A673 (cell line): ENCODE data around the gene MYOZ3. TPM values are rescaled to one million over a fixed set of nuclear protein-coding genes. Genes with fewer than 3 reads are reported as not detected.

Experiments
- Bru-seq: library from RNA; stranded (reverse); fragments of 400-500 nt; gene quantifications from one replicate; lab custom pipeline; 2021; lab: Mats Ljungman, UMichigan
- BruChase-seq, 2 experiments: library from RNA; stranded (reverse); fragments of 400-500 nt; gene quantifications; one replicate each; lab custom pipeline; 2021; lab: Mats Ljungman, UMichigan
- BruUV-seq: library from RNA; stranded (reverse); fragments of 400-500 nt; replicated peaks from 2 replicates; lab custom pipeline; 2021; lab: Mats Ljungman, UMichigan
- CTCF ChIA-PET: fragments of 300-600 bp; sonication (Branson Sonifier 250); formaldehyde crosslinking; loops from one replicate; lab custom pipeline; 2022; ENCODE audit warnings: antibody characterized with exemption; lab: Charles Lee
- POLR2A ChIA-PET: fragments of 300-600 bp; sonication (Branson Sonifier 250); formaldehyde crosslinking; loops from one replicate; lab custom pipeline; 2022; ENCODE audit warnings: antibody characterized with exemption; ENCODE audit not compliant: low non-redundant PET; lab: Charles Lee
- DNase-seq: peaks from one replicate; pipeline ENCODE4 v3.0.0-alpha.2; 2015; ENCODE audit warnings: low spot score
- H3K27ac ChIP-seq: fragments of 200-600 bp; sonication (generic); 2 replicates; pipeline ENCODE4 v1.5.1; 2016; ENCODE audit warnings: mixed run types, low read depth, mild to moderate bottlenecking, mixed read lengths, antibody characterized with exemption, low read length; ENCODE audit not compliant: poor library complexity, severe bottlenecking
- H3K27me3 ChIP-seq: fragments of 200-600 bp; sonication (generic); replicated peaks from 2 replicates; pipeline ENCODE4 v1.6.1; 2017; ENCODE audit warnings: mixed run types, low read depth, mild to moderate bottlenecking, mixed read lengths, antibody characterized with exemption, low read length; ENCODE audit not compliant: insufficient read depth, poor library complexity
- H3K36me3 ChIP-seq: fragments of 200-600 bp; sonication (generic); 2 replicates; pipeline ENCODE4 v1.6.1; 2016; ENCODE audit warnings: mixed run types, mild to moderate bottlenecking, mixed read lengths, antibody characterized with exemption, low read length; ENCODE audit not compliant: insufficient read depth, poor library complexity, severe bottlenecking
- H3K4me1 ChIP-seq: fragments of 200-600 bp; sonication (generic); 2 replicates; pipeline ENCODE4 v1.6.1; 2017; ENCODE audit warnings: mixed run types, mild to moderate bottlenecking, mixed read lengths, antibody characterized with exemption, low read length; ENCODE audit not compliant: insufficient read depth, poor library complexity, severe bottlenecking
- H3K4me3 ChIP-seq: fragments of 200-600 bp; sonication (generic); 2 replicates; pipeline ENCODE4 v1.5.1; 2016; ENCODE audit warnings: low read depth, mixed run types, mild to moderate bottlenecking, mixed read lengths, low read length; ENCODE audit not compliant: poor library complexity, severe bottlenecking
- H3K9me3 ChIP-seq: fragments of 200-600 bp; sonication (generic); 2 replicates; pipeline ENCODE4 v1.6.1; 2016; ENCODE audit warnings: mixed run types, low read depth, mild to moderate bottlenecking, mixed read lengths, antibody characterized with exemption, low read length; ENCODE audit not compliant: poor library complexity, severe bottlenecking
- EZH2 ChIP-seq: fragments of 200-600 bp; sonication (generic); IDR thresholded peaks from 2 replicates; pipeline ENCODE4 v1.6.1; 2017; ENCODE audit warnings: borderline replicate concordance, low read depth, mild to moderate bottlenecking, mixed read lengths, antibody characterized with exemption, low read length; ENCODE audit not compliant: poor library complexity, severe bottlenecking
- intact Hi-C: fragments of 100-400 bp; cut with micrococcal nuclease; formaldehyde crosslinking; loops from one replicate; pipeline ENCODE4 v1.10.0; 2022; ENCODE audit not compliant: unreplicated experiment
- long read RNA-seq: library from polyadenylated mRNA; stranded (forward); transcript quantifications from one replicate; pipeline ENCODE4 v2.0.0, GENCODE V29; 2022
- total RNA-seq: library from RNA; stranded (reverse); gene quantifications from 2 replicates; pipeline ENCODE4 v1.2.3, GENCODE V29; 2021
- TF ChIP-seq, protein P1 (sequence below): fragments of 300-800, 200-600 bp; sonication (generic); conservative IDR thresholded peaks from 2 replicates; pipeline ENCODE4 v1.5.1; 2017; ENCODE audit warnings: low read depth, mild to moderate bottlenecking, antibody characterized with exemption, low read length, moderate library complexity, mixed read lengths

MYOZ3 gene
- 2.4 and 2.7 TPM in 2 replicates for total RNA-seq
- Bru-seq, nascent RNA: percentile 30 among the genes with signal in this experiment
- percentile 36 among the genes with signal in this experiment for BruChase-seq, experiment 1, labeled RNA remaining after a 2-hour chase
- percentile 34 among the genes with signal in this experiment for BruChase-seq, experiment 2, labeled RNA remaining after a 6-hour chase
- long read RNA-seq, partial matches to known transcripts: 0 of 3 reads
- long read RNA-seq, other reads (novel, unspliced or antisense): 2 of 3 reads

- no peak for DNase-seq
- intact Hi-C loops: no loop called here
- H3K27me3 ChIP-seq: no peaks in the 10 kb centered on the region
- no peak within 1 kb of the TSS for H3K27ac ChIP-seq
- TF ChIP-seq, protein P1, sequence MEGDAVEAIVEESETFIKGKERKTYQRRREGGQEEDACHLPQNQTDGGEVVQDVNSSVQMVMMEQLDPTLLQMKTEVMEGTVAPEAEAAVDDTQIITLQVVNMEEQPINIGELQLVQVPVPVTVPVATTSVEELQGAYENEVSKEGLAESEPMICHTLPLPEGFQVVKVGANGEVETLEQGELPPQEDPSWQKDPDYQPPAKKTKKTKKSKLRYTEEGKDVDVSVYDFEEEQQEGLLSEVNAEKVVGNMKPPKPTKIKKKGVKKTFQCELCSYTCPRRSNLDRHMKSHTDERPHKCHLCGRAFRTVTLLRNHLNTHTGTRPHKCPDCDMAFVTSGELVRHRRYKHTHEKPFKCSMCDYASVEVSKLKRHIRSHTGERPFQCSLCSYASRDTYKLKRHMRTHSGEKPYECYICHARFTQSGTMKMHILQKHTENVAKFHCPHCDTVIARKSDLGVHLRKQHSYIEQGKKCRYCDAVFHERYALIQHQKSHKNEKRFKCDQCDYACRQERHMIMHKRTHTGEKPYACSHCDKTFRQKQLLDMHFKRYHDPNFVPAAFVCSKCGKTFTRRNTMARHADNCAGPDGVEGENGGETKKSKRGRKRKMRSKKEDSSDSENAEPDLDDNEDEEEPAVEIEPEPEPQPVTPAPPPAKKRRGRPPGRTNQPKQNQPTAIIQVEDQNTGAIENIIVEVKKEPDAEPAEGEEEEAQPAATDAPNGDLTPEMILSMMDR: no peak
- TF ChIP-seq EZH2: no peak
- no TSS peak for BruUV-seq
- CTCF ChIA-PET: interaction anchor here (0.6 kb wide), 2 partner anchors 22 to 1289 kb away, joined by 3 to 4 read pairs; no protein-coding TSS in a partner anchor
- H3K4me1 ChIP-seq: no peaks in the 10 kb centered on the region
- POLR2A ChIA-PET: no interaction called here
- H3K36me3 ChIP-seq: no peaks in the 10 kb centered on the region
- H3K4me3 ChIP-seq: no peak within 1 kb of the TSS
- no peaks in the 10 kb centered on the region for H3K9me3 ChIP-seq
Observed at GRCh38 chr5:150661086-150661485, at the start of gene MYOZ3. MYOZ3 (plus strand) TSS chr5:150661251; CDS start chr5:150662942, 1,691 bp downstream.

DNA sequence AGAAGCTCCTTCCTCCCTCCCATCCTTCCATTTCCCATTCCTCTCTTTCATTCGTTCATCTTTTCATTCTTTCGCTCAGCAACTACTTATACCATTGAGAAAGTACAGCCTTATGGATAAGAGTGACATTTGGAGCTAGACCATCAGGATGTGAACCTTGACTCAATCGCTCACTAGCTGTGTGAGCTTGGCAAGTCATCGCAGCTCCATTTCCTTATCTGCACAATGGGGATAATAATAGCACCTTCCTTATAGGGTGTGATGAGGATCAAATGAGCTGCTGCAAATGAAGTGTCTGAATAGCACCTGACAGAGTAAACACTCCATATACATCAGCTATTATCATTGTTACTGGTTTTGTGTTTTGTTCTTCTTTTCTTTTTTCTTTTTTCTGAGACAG, 48.6 kb upstream of the MYOZ3 start:
- intact Hi-C loops: no loop called here
- CTCF ChIA-PET: no interaction called here
- no TSS peak for BruUV-seq
- H3K36me3 ChIP-seq: no peaks in the 10 kb centered on the region
- DNase-seq: no peak
- H3K27me3 ChIP-seq: no peaks in the 10 kb centered on the region
- POLR2A ChIA-PET: no interaction called here
- H3K9me3 ChIP-seq: no peaks in the 10 kb centered on the region
- no peak overlapping the region for H3K4me3 ChIP-seq
- no peak overlapping the region for H3K27ac ChIP-seq
- peaks cover 35% of the 10 kb centered on the region for H3K4me1 ChIP-seq
- TF ChIP-seq EZH2: no peak
- TF ChIP-seq, protein P1: no peak

DNA sequence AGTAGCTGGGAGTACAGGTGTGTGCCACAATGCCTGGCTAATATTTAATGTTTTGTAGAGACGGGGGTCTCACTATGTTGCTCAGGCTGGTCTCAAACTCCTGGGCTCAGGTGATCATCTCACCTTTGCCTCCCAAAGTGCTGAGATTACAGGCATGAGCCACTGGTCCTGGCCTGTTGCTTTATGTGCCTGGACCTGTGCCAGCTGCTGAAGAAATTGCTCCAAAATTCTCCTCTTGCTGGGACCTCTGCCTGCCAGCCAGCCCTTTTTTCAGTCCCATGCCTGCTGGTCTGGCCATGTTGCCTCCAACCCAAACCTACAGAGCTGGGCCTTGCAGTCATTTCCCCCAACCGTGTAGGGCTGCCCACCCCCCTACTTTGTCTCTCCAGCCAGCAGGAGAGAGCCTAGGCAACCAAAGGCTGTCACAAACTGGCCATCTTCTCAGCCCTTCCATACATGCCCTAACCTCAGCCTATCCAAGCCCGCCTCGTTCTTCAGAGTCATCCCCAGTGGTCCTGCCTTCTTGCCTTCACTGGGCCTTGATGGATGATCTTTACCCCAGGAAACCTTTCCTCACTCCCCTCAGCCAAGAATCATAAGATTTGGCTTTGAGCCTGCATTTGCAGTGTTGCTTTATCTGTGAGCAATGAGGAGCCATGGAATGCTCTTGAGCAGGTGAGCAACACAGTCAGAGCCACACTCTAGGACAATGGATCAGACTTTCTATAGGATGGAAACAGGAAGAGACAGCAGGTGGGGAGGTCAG, 48.0 kb upstream of the MYOZ3 start:
- TF ChIP-seq, protein P1: no peak
- TF ChIP-seq EZH2: no peak
- H3K9me3 ChIP-seq: no peaks in the 10 kb centered on the region
- BruUV-seq: no TSS peak
- no peak for DNase-seq
- intact Hi-C loops: no loop called here
- H3K4me3 ChIP-seq: no peak overlapping the region
- peaks cover 38% of the 10 kb centered on the region for H3K4me1 ChIP-seq
- ChIA-PET POLR2A (no interaction called here), CTCF (no interaction called here)
- no peaks in the 10 kb centered on the region for H3K36me3 ChIP-seq
- no peak overlapping the region for H3K27ac ChIP-seq
- no peaks in the 10 kb centered on the region for H3K27me3 ChIP-seq
